Measurements from ENCODE around the gene PELO.

- TF ChIP-seq, protein P1, sequence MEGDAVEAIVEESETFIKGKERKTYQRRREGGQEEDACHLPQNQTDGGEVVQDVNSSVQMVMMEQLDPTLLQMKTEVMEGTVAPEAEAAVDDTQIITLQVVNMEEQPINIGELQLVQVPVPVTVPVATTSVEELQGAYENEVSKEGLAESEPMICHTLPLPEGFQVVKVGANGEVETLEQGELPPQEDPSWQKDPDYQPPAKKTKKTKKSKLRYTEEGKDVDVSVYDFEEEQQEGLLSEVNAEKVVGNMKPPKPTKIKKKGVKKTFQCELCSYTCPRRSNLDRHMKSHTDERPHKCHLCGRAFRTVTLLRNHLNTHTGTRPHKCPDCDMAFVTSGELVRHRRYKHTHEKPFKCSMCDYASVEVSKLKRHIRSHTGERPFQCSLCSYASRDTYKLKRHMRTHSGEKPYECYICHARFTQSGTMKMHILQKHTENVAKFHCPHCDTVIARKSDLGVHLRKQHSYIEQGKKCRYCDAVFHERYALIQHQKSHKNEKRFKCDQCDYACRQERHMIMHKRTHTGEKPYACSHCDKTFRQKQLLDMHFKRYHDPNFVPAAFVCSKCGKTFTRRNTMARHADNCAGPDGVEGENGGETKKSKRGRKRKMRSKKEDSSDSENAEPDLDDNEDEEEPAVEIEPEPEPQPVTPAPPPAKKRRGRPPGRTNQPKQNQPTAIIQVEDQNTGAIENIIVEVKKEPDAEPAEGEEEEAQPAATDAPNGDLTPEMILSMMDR (optimal IDR thresholded peaks at IDR 0.05 in 1 of 3, IDR thresholded peaks at IDR 0.05 in 1 of 3, conservative IDR thresholded peaks at IDR 0.05 in 1 of 3; ENCODE audit: extremely low read depth in 1 of 3, insufficient read depth in 2 of 3, low read length in 3 of 3) = no peak
- no peak for TF ChIP-seq EZH2 (IDR thresholded peaks at IDR 0.05; ENCODE audit: low read length)
Observed at GRCh38 chr5:52743529-52743928, 44.2 kb upstream of the PELO start.
